ENCODE results near the gene DMC1.

DNA sequence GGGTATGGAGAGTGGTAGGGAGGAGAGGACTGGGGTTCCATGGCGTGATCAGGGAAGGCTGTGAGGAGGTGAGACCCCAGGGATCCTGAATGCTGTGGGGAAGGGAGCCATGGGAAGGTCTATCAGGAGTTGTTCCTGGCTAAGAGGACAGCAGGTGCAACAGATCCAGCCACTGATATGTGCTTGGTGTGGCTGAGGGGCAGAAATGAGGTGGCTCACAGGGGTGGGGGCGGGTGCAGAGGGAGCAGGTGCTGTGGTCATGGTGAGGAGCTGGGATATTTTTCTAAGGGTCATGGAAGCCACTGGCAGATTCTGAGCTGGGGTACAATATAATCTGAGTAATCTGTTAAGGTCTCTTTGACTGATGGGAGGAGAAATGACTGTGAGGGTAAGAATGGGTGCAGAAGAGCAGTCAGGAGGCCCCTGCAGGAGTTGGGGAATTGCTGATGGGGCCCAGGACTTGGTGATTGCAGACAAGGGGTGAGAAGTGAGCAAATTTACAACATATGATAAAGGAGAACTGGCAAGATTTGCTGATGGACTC lies 31.3 kb upstream of the DMC1 start:
- no peak for TF ChIP-seq EZH2 (IDR thresholded peaks at IDR 0.05)
- no peak for TF ChIP-seq POLR2AphosphoS5 (IDR thresholded peaks at IDR 0.05; ENCODE audit: borderline replicate concordance, low read depth, low read length)

Measured in SK-N-MC (cell line).